Measurements from ENCODE around the gene METTL25B. TPM values are rescaled to one million over a fixed set of nuclear protein-coding genes. Genes with fewer than 3 reads are reported as not detected.

Gene METTL25B
- total and polyA plus RNA-seq, 2 donors (not counting 1 experiment from before 2014, with no cell fraction given) = 78.3 to 81.1 TPM

- intact Hi-C loops (cut with micrococcal nuclease) = no loop called here
- Histone ChIP-seq H3K79me2 (ENCODE audit: control insufficient read depth, insufficient read depth, low read length) (no peaks in the 10 kb centered on the region), H3K27me3 (replicated peaks in 1 of 4; ENCODE audit: control extremely low read depth in 1 of 4, control insufficient read depth in 3 of 4, insufficient read depth in 4 of 4, low read length in 3 of 4) (peaks cover 0 to 64% (median 38%) of the 10 kb centered on the region in 4 experiments), H3K27ac (ENCODE audit: low read length in 2 of 2) (no peak overlapping the region), H3K36me3 (replicated peaks in 1 of 2; ENCODE audit: control extremely low read depth in 1 of 2, control insufficient read depth in 1 of 2, extremely low read depth in 1 of 2, insufficient read depth in 2 of 2, low read length in 1 of 2) (no peaks in the 10 kb centered on the region), H4K20me1 (ENCODE audit: control insufficient read depth, insufficient read depth, low read length, poor library complexity, severe bottlenecking) (no peaks in the 10 kb centered on the region), H2AFZ (ENCODE audit: insufficient read depth, low read depth, low read length, poor library complexity, severe bottlenecking) (no peak overlapping the region), H3K4me3 (ENCODE audit: control extremely low read depth in 1 of 5, extremely low read depth in 1 of 5, insufficient read depth in 1 of 5, low read depth in 2 of 5, low read length in 4 of 5) (no peak overlapping the region), H3K9me3 (ENCODE audit: control extremely low read depth in 1 of 3, control insufficient read depth in 2 of 3, insufficient read depth in 1 of 3, low read length in 2 of 3) (peaks cover 0 to 2% (median 0%) of the 10 kb centered on the region in 3 donors), H3K4me2 (replicated peaks; ENCODE audit: low read depth, low read length, poor library complexity, severe bottlenecking) (no peak overlapping the region), H3K9ac (ENCODE audit: low read length) (no peak overlapping the region), H3K4me1 (ENCODE audit: control insufficient read depth in 2 of 2, insufficient read depth in 2 of 2, low read length in 2 of 2) (peaks cover 18 to 41% of the 10 kb centered on the region in 2 donors)
- no peak for ATAC-seq (ENCODE audit: low read depth)
- peaks cover 53% of the 10 kb centered on the region for H3K27me3 Mint-ChIP-seq
- peak; percentile 35 for DNase-seq
- no peaks in the 10 kb centered on the region for H3K9me3 Mint-ChIP-seq (ENCODE audit: insufficient read depth)
- TF ChIP-seq EZH2 (IDR thresholded peaks at IDR 0.05; ENCODE audit: borderline replicate concordance, insufficient read depth, low read depth, low read length, poor library complexity, severe bottlenecking) (no peak), CTCF (IDR thresholded peaks at IDR 0.05) (no peak)
- POLR2A ChIA-PET = interaction anchor here (1.6 kb wide), 1 partner anchor 46 kb away, joined by 4 read pairs; the partner anchor contains the start of genes ISG20L2 and METTL25B
- CTCF ChIA-PET = interaction anchor here (0.5 to 8.5 kb wide), 8 partner anchors 9 to 322 kb away, joined by 3 to 102 read pairs (median 3); partner anchors contain the start of gene INSRR
- peaks cover 35% of the 10 kb centered on the region for H3K4me1 Mint-ChIP-seq
- H3K4me3 Mint-ChIP-seq = no peak overlapping the region
- 17% methylated on average over 1 of the region's 5 CpGs for WGBS (ENCODE audit: insufficient coverage)
- no peak overlapping the region for H3K27ac Mint-ChIP-seq
Observed at GRCh38 chr1:156682166-156682890, 45.9 kb upstream of the METTL25B start.

GRCh38 chr1:156684227-156684782 lies 44.0 kb upstream of the METTL25B start:
- Histone ChIP-seq H3K27ac (ENCODE audit: low read length in 2 of 2) (no peak overlapping the region), H3K27me3 (replicated peaks in 1 of 4; ENCODE audit: control extremely low read depth in 1 of 4, control insufficient read depth in 3 of 4, insufficient read depth in 4 of 4, low read length in 3 of 4) (peaks cover 0 to 52% (median 23%) of the 10 kb centered on the region in 4 experiments), H3K36me3 (replicated peaks in 1 of 2; ENCODE audit: control extremely low read depth in 1 of 2, control insufficient read depth in 1 of 2, extremely low read depth in 1 of 2, insufficient read depth in 2 of 2, low read length in 1 of 2) (no peaks in the 10 kb centered on the region), H2AFZ (ENCODE audit: insufficient read depth, low read depth, low read length, poor library complexity, severe bottlenecking) (no peak overlapping the region), H3K9me3 (ENCODE audit: control extremely low read depth in 1 of 3, control insufficient read depth in 2 of 3, insufficient read depth in 1 of 3, low read length in 2 of 3) (no peaks in the 10 kb centered on the region), H3K9ac (ENCODE audit: low read length) (no peak overlapping the region), H3K79me2 (ENCODE audit: control insufficient read depth, insufficient read depth, low read length) (no peaks in the 10 kb centered on the region), H3K4me3 (ENCODE audit: control extremely low read depth in 1 of 5, extremely low read depth in 1 of 5, insufficient read depth in 1 of 5, low read depth in 2 of 5, low read length in 4 of 5) (no peak overlapping the region), H4K20me1 (ENCODE audit: control insufficient read depth, insufficient read depth, low read length, poor library complexity, severe bottlenecking) (no peaks in the 10 kb centered on the region), H3K4me2 (replicated peaks; ENCODE audit: low read depth, low read length, poor library complexity, severe bottlenecking) (no peak overlapping the region), H3K4me1 (ENCODE audit: control insufficient read depth in 2 of 2, insufficient read depth in 2 of 2, low read length in 2 of 2) (peaks cover 9 to 35% of the 10 kb centered on the region in 2 donors)
- peaks cover 38% of the 10 kb centered on the region for H3K27me3 Mint-ChIP-seq
- no peak overlapping the region for H3K4me3 Mint-ChIP-seq
- H3K4me1 Mint-ChIP-seq = peaks cover 24% of the 10 kb centered on the region
- ChIA-PET CTCF (interaction anchor here (0.7 to 2.1 kb wide), 8 partner anchors 15 to 407 kb away, joined by 3 to 10 read pairs (median 4); partner anchors contain the start of genes INSRR and NTRK1), POLR2A (no interaction called here)
- intact Hi-C loops (cut with micrococcal nuclease) = no loop called here
- DNase-seq (no peak), ATAC-seq (ENCODE audit: low read depth) (no peak)
- TF ChIP-seq CTCF (IDR thresholded peaks at IDR 0.05) = no peak
- no peak for TF ChIP-seq EZH2 (IDR thresholded peaks at IDR 0.05; ENCODE audit: borderline replicate concordance, insufficient read depth, low read depth, low read length, poor library complexity, severe bottlenecking)
- H3K27ac Mint-ChIP-seq = no peak overlapping the region
- H3K9me3 Mint-ChIP-seq (ENCODE audit: insufficient read depth) = no peaks in the 10 kb centered on the region
- no CpG with 5 or more reads among the region's 5 CpGs for WGBS (ENCODE audit: insufficient coverage)

Data from B cell (primary cell).